ENCODE measurements around the gene C22orf39.

The C22orf39 gene

GRCh38 chr22:19488884-19489843 lies 41.7 kb upstream of the C22orf39 start:
- no peak for TF ChIP-seq SPI1 (IDR thresholded peaks at IDR 0.05; ENCODE audit: low read depth, low read length)
- no peak for TF ChIP-seq PAX5 (IDR thresholded peaks at IDR 0.05; ENCODE audit: insufficient read depth, low read length, severe bottlenecking)
- no peak for TF ChIP-seq POU2F2 (IDR thresholded peaks at IDR 0.05; ENCODE audit: low read depth, low read length)
- no peak for TF ChIP-seq POLR2A (IDR thresholded peaks at IDR 0.05; ENCODE audit: low read depth, low read length)
- no peak for TF ChIP-seq POLR2AphosphoS5 (IDR thresholded peaks at IDR 0.05; ENCODE audit: low read depth, low read length)
- no peak for TF ChIP-seq TAF1 (IDR thresholded peaks at IDR 0.05; ENCODE audit: low read depth, low read length)
- no peak for FAIRE-seq
- no peak for DNase-seq (ENCODE audit: insufficient read length, low spot score)

- no peak for FAIRE-seq
- TF ChIP-seq TAF1 (IDR thresholded peaks at IDR 0.05; ENCODE audit: low read depth, low read length) (no peak), POLR2AphosphoS5 (IDR thresholded peaks at IDR 0.05; ENCODE audit: low read depth, low read length) (no peak), POLR2A (IDR thresholded peaks at IDR 0.05; ENCODE audit: low read depth, low read length) (no peak), POU2F2 (IDR thresholded peaks at IDR 0.05; ENCODE audit: low read depth, low read length) (no peak), PAX5 (IDR thresholded peaks at IDR 0.05; ENCODE audit: insufficient read depth, low read length, severe bottlenecking) (no peak), SPI1 (IDR thresholded peaks at IDR 0.05; ENCODE audit: low read depth, low read length) (no peak)
- no peak for DNase-seq (ENCODE audit: insufficient read length, low spot score)
Observed at GRCh38 chr22:19488285-19488684, 40.8 kb upstream of the C22orf39 start.

- FAIRE-seq (no peak), DNase-seq (ENCODE audit: insufficient read length, low spot score) (no peak)
- TF ChIP-seq POU2F2 (IDR thresholded peaks at IDR 0.05; ENCODE audit: low read depth, low read length), result no peak
- TF ChIP-seq POLR2A (IDR thresholded peaks at IDR 0.05; ENCODE audit: low read depth, low read length), result no peak
- no peak for TF ChIP-seq POLR2AphosphoS5 (IDR thresholded peaks at IDR 0.05; ENCODE audit: low read depth, low read length)
- TF ChIP-seq TAF1 (IDR thresholded peaks at IDR 0.05; ENCODE audit: low read depth, low read length), result no peak
- no peak for TF ChIP-seq SPI1 (IDR thresholded peaks at IDR 0.05; ENCODE audit: low read depth, low read length)
- no peak for TF ChIP-seq PAX5 (IDR thresholded peaks at IDR 0.05; ENCODE audit: insufficient read depth, low read length, severe bottlenecking)
Observed at GRCh38 chr22:19483481-19484244, 36.2 kb upstream of the C22orf39 start.

GRCh38 chr22:19482297-19482696 lies 34.8 kb upstream of the C22orf39 start:
- no peak for TF ChIP-seq POU2F2 (IDR thresholded peaks at IDR 0.05; ENCODE audit: low read depth, low read length)
- TF ChIP-seq PAX5 (IDR thresholded peaks at IDR 0.05; ENCODE audit: insufficient read depth, low read length, severe bottlenecking), result no peak
- no peak for TF ChIP-seq POLR2AphosphoS5 (IDR thresholded peaks at IDR 0.05; ENCODE audit: low read depth, low read length)
- TF ChIP-seq SPI1 (IDR thresholded peaks at IDR 0.05; ENCODE audit: low read depth, low read length), result no peak
- TF ChIP-seq POLR2A (IDR thresholded peaks at IDR 0.05; ENCODE audit: low read depth, low read length), result no peak
- no peak for TF ChIP-seq TAF1 (IDR thresholded peaks at IDR 0.05; ENCODE audit: low read depth, low read length)
- FAIRE-seq (no peak), DNase-seq (ENCODE audit: insufficient read length, low spot score) (no peak)

- FAIRE-seq (no peak), DNase-seq (ENCODE audit: insufficient read length, low spot score) (no peak)
- no peak for TF ChIP-seq POLR2AphosphoS5 (IDR thresholded peaks at IDR 0.05; ENCODE audit: low read depth, low read length)
- no peak for TF ChIP-seq POU2F2 (IDR thresholded peaks at IDR 0.05; ENCODE audit: low read depth, low read length)
- TF ChIP-seq POLR2A (IDR thresholded peaks at IDR 0.05; ENCODE audit: low read depth, low read length), result no peak
- TF ChIP-seq SPI1 (IDR thresholded peaks at IDR 0.05; ENCODE audit: low read depth, low read length), result no peak
- no peak for TF ChIP-seq PAX5 (IDR thresholded peaks at IDR 0.05; ENCODE audit: insufficient read depth, low read length, severe bottlenecking)
- no peak for TF ChIP-seq TAF1 (IDR thresholded peaks at IDR 0.05; ENCODE audit: low read depth, low read length)
Observed at GRCh38 chr22:19480789-19481188, 33.3 kb upstream of the C22orf39 start.

- TF ChIP-seq POLR2AphosphoS5 (IDR thresholded peaks at IDR 0.05; ENCODE audit: low read depth, low read length) (no peak), PAX5 (IDR thresholded peaks at IDR 0.05; ENCODE audit: insufficient read depth, low read length, severe bottlenecking) (no peak), POU2F2 (IDR thresholded peaks at IDR 0.05; ENCODE audit: low read depth, low read length) (no peak), TAF1 (IDR thresholded peaks at IDR 0.05; ENCODE audit: low read depth, low read length) (no peak), SPI1 (IDR thresholded peaks at IDR 0.05; ENCODE audit: low read depth, low read length) (no peak), POLR2A (IDR thresholded peaks at IDR 0.05; ENCODE audit: low read depth, low read length) (no peak)
- DNase-seq (ENCODE audit: insufficient read length, low spot score) (no peak), FAIRE-seq (no peak)
Observed at GRCh38 chr22:19480173-19480568, 32.7 kb upstream of the C22orf39 start.

- DNase-seq (ENCODE audit: insufficient read length, low spot score) (peak; percentile 95), FAIRE-seq (peak; percentile 89)
- TF ChIP-seq POLR2AphosphoS5 (IDR thresholded peaks at IDR 0.05; ENCODE audit: low read depth, low read length) (no peak), POLR2A (IDR thresholded peaks at IDR 0.05; ENCODE audit: low read depth, low read length) (no peak), TAF1 (IDR thresholded peaks at IDR 0.05; ENCODE audit: low read depth, low read length) (no peak; the same call in 1 of the 2 replicates), PAX5 (IDR thresholded peaks at IDR 0.05; ENCODE audit: insufficient read depth, low read length, severe bottlenecking) (no peak), POU2F2 (IDR thresholded peaks at IDR 0.05; ENCODE audit: low read depth, low read length) (no peak), SPI1 (IDR thresholded peaks at IDR 0.05; ENCODE audit: low read depth, low read length) (no peak)
Observed at GRCh38 chr22:19479355-19480172, 32.1 kb upstream of the C22orf39 start, which contains the start of gene CDC45. Gene CDC45, plus strand, starts transcription at chr22:19479920. Its CDS starts 49 bp downstream, at chr22:19479969.

- FAIRE-seq (no peak), DNase-seq (ENCODE audit: insufficient read length, low spot score) (peak; percentile 79)
- TF ChIP-seq TAF1 (IDR thresholded peaks at IDR 0.05; ENCODE audit: low read depth, low read length) (peak; percentile 46; the same call in 1 of the 2 replicates), SPI1 (IDR thresholded peaks at IDR 0.05; ENCODE audit: low read depth, low read length) (no peak), PAX5 (IDR thresholded peaks at IDR 0.05; ENCODE audit: insufficient read depth, low read length, severe bottlenecking) (no peak), POLR2AphosphoS5 (IDR thresholded peaks at IDR 0.05; ENCODE audit: low read depth, low read length) (peak; percentile 58; the same call in 1 of the 2 replicates), POLR2A (IDR thresholded peaks at IDR 0.05; ENCODE audit: low read depth, low read length) (peak; percentile 67), POU2F2 (IDR thresholded peaks at IDR 0.05; ENCODE audit: low read depth, low read length) (0 out of 2 replicates have a peak, but pooled peaks have one; percentile 23)
Observed at GRCh38 chr22:19478901-19479354, 31.4 kb upstream of the C22orf39 start, which contains the start of gene UFD1. Gene UFD1, minus strand, starts transcription at chr22:19479193. Its CDS starts 108 bp downstream, at chr22:19479085.
